Cardiac fibroblast (primary cell): ENCODE results near the gene MYL6.
"Not testable (repeated sequence)": the region's sequence is repeated elsewhere in the genome, so short reads cannot be mapped to it uniquely, and the experiment has no call there.

ENCODE experiments used
- DNase-seq, 2 donors: peaks; one replicate each; pipeline versions ENCODE4 v3.0.0 to v3.0.0-alpha.2; 2010; ENCODE audit warnings: low read depth in 2 of 2
- H3K4me3 ChIP-seq, 2 donors: replicated peaks in 1 of 2; 1 replicate in 1 of 2; 2 replicates in 1 of 2; pipeline ENCODE4 v1.5.1; 2011; ENCODE audit warnings: low read depth in 2 of 2, low read length in 2 of 2, mild to moderate bottlenecking in 2 of 2, moderate library complexity in 1 of 2
- CTCF ChIP-seq: IDR thresholded peaks from one replicate; pipeline ENCODE4 v1.5.1; 2011; ENCODE audit warnings: low read depth, mild to moderate bottlenecking, low read length, inconsistent platforms

MYL6 gene

GRCh38 chr12:56189918-56190694, 31.9 kb downstream of the MYL6 start:
- DNase-seq = peak; percentile 84 to 92
- H3K4me3 ChIP-seq = peak overlapping the region; percentile 56 to 75
- no peak for TF ChIP-seq CTCF

GRCh38 chr12:56190695-56191155, 32.6 kb downstream of the MYL6 start:
- H3K4me3 ChIP-seq = peak overlapping the region; percentile 56 to 75
- DNase-seq = peak in 1 of 2 donors; percentile 58
- TF ChIP-seq CTCF = no peak

DNA sequence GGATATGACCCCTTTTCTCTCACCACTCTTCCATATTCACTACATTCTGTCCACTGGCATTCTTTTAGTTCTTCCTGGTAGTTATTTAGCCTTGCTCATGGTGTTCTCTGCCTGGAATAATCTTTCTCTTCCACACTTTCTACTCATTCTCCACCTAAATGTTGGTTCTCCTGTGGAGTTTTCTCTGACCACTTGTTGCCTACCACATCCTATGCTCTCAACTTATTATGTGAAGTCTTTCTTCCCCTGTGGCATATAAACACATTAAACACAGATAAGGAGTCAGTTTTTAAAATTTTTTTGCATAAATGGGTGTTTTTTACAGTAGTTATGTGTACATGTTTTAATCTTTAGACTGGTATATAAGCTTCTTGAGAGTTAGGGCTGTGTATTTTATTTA, 34.4 kb downstream of the MYL6 start:
- H3K4me3 ChIP-seq = no peak overlapping the region
- TF ChIP-seq CTCF = no peak
- DNase-seq = no peak

DNA sequence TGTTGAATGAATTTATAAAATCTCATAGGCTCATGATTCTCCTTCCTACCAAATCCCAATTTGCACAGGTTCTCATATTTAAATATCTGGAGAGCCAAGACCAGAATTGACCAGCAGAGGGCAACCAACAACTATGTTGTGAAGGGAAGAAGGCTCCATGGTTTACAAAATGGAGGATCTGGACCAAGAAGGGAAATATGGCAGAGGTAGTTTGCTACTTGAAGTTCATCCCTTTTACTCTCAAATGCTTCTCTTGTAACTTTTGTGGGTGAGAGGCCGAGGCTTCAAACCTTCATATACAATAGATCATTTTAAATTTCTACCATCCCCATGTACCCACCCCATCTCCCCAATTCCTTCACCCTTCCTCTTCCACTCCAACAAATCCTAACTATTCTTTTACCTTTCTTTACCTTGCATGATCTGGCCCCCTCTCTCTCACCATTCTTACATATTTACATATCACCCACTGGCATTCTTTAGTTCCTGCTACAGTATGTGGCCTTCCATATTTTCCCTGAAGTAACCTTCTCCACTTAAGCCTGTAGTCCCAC, 34.9 kb downstream of the MYL6 start:
- DNase-seq = peak; percentile 93 to 94
- no peak overlapping the region for H3K4me3 ChIP-seq
- TF ChIP-seq CTCF = peak; percentile 76

DNA sequence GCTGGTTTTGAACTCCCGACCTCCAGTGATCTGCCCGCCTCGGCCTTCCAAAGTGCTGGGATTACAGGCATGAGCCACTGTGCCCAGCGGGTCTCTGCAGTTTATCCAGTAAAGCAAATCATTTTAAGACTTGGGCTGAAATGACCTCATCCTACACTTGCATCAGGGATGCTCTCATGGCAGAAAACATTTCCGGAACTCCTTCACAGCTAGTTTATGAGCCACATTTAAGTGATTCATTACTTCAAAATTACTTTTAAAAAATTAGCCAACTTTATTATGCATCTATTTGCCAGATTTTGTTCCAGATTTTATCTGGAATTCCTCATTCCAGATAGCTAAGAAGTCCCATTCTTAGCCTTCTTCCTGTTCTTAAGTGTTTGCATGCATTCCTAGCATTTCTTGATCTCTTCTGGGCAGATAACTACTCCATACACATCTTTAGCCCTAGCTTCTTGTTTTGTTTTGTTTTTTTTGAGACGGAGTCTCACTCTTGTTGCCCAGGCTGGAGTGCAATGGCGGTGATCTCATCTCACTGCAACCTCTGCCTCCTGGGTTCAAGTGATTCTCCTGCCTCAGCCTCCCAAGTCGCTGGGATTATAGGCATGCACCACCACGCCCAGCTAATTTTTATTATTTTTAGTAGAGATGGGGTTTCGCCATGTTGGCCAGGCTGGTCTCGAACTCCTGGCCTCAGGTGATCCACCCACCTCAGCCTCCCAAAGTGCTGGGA, 38.8 kb downstream of the MYL6 start:
- not testable (repeated sequence) for H3K4me3 ChIP-seq
- peak; percentile 96 to 97 for DNase-seq

- no peak overlapping the region for H3K4me3 ChIP-seq
- no peak for DNase-seq
- no peak for TF ChIP-seq CTCF
Observed at GRCh38 chr12:56197921-56198635, 39.9 kb downstream of the MYL6 start.

DNA sequence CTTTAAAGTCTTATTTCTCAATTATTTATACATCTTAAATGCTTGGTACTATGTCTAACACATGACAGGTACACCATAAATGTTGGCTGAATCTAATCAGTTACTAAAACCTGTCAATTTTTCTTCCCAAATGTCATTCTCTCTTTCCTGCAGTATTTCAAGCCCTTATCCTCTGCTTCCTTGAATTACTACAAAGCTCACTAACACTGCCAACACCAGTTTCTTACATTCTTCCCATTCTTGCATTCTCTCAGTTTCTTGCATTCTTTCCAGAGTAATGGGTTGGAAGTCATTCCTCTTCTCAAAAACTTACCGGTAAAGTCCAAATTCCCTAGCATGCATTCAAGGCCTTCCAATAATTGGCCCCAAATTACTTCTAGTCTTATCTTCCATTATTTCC, 40.7 kb downstream of the MYL6 start:
- H3K4me3 ChIP-seq = no peak overlapping the region
- no peak for TF ChIP-seq CTCF
- peak in 1 of 2 donors; percentile 66 for DNase-seq
